Thyroid gland (tissue), 4 donors: ENCODE measurements around the gene EDAR.

Experiments used
- POLR2A ChIP-seq, 2 donors: fragments of 450-650 bp; IDR thresholded peaks; one replicate each; pipeline ENCODE4 v1.6.1; 2017; ENCODE audit warnings: antibody characterized with exemption in 2 of 2, mild to moderate bottlenecking in 2 of 2, moderate library complexity in 1 of 2
- TF ChIP-seq, protein P1 (sequence below), 6 experiments: fragments of 200-600 bp in 3 of 6; fragments of 450-650 bp in 3 of 6; sonication (generic) in 3 of 6; IDR thresholded peaks; one replicate each; pipeline ENCODE4 v1.5.1; 2016 to 2019; ENCODE audit warnings: antibody characterized with exemption in 6 of 6, mild to moderate bottlenecking in 2 of 6, inconsistent platforms in 1 of 6, moderate library complexity in 1 of 6

DNA sequence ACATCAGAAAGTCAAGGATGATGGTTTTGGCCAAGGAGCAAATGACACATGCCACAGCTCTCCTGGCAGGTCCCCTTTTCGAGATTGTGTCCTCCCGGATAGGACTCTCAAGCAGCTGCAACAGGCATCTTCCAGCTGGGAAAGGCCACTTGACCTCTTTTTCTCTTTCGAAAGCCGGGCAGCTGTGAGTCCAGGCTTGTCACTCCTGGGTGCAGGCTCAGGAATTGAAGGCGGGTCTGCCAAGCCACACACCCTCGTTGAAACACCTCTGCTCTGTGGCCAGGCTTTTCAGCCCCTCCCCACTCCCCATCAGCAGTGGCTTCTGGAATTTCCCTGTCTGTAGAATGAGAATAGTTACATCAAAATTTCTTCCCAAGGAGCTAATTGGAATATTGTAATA, 104.4 kb downstream of the EDAR start:
- TF ChIP-seq, protein P1, sequence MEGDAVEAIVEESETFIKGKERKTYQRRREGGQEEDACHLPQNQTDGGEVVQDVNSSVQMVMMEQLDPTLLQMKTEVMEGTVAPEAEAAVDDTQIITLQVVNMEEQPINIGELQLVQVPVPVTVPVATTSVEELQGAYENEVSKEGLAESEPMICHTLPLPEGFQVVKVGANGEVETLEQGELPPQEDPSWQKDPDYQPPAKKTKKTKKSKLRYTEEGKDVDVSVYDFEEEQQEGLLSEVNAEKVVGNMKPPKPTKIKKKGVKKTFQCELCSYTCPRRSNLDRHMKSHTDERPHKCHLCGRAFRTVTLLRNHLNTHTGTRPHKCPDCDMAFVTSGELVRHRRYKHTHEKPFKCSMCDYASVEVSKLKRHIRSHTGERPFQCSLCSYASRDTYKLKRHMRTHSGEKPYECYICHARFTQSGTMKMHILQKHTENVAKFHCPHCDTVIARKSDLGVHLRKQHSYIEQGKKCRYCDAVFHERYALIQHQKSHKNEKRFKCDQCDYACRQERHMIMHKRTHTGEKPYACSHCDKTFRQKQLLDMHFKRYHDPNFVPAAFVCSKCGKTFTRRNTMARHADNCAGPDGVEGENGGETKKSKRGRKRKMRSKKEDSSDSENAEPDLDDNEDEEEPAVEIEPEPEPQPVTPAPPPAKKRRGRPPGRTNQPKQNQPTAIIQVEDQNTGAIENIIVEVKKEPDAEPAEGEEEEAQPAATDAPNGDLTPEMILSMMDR (IDR thresholded peaks at IDR 0.05): no peak
- no peak for TF ChIP-seq POLR2A (IDR thresholded peaks at IDR 0.05)
